GM06990 (cell line): Measurements from ENCODE around the gene IFNAR2.

ENCODE experiments used
- DNase-seq: peaks from one replicate; pipeline ENCODE4 v3.0.0-alpha.2; 2011; ENCODE audit not compliant: insufficient read length; ENCODE audit errors: extremely low read depth
- H3K27me3 ChIP-seq: replicated peaks from 2 replicates; pipeline ENCODE4 v1.6.0; 2011; ENCODE audit warnings: low read length; ENCODE audit not compliant: control insufficient read depth, insufficient read depth
- H3K36me3 ChIP-seq: 2 replicates; pipeline ENCODE4 v1.5.1; 2011; ENCODE audit warnings: low read length; ENCODE audit not compliant: control insufficient read depth, insufficient read depth
- H3K4me3 ChIP-seq: replicated peaks from 2 replicates; pipeline ENCODE4 v1.5.1; 2011; ENCODE audit warnings: low read depth, mild to moderate bottlenecking, control low read depth, low read length
- CTCF ChIP-seq: IDR thresholded peaks from 2 replicates; pipeline ENCODE4 v1.5.1; 2011; ENCODE audit warnings: low read length, control low read depth, mild to moderate bottlenecking, inconsistent platforms; ENCODE audit not compliant: insufficient read depth, poor library complexity, severe bottlenecking

The IFNAR2 gene

GRCh38 chr21:33244082-33244778 is 14.5 kb downstream of the IFNAR2 start:
- Histone ChIP-seq H3K36me3 (peaks cover 29% of the 10 kb centered on the region), H3K27me3 (no peaks in the 10 kb centered on the region), H3K4me3 (no peak overlapping the region)
- DNase-seq = no peak
- TF ChIP-seq CTCF = no peak

- DNase-seq = no peak
- TF ChIP-seq CTCF = no peak
- H3K27me3 ChIP-seq = no peaks in the 10 kb centered on the region
- peaks cover 34% of the 10 kb centered on the region for H3K36me3 ChIP-seq
- H3K4me3 ChIP-seq = no peak overlapping the region
These were observed 15.0 kb downstream of the IFNAR2 start for GRCh38 chr21:33244779-33245105.

- Histone ChIP-seq H3K4me3 (no peak overlapping the region), H3K27me3 (no peaks in the 10 kb centered on the region), H3K36me3 (peaks cover 35% of the 10 kb centered on the region)
- no peak for TF ChIP-seq CTCF
- DNase-seq = no peak
These were observed 15.7 kb downstream of the IFNAR2 start for GRCh38 chr21:33245289-33245918.

GRCh38 chr21:33246506-33246905 is 16.8 kb downstream of the IFNAR2 start:
- TF ChIP-seq CTCF = no peak
- DNase-seq = no peak
- peaks cover 43% of the 10 kb centered on the region for H3K36me3 ChIP-seq
- no peaks in the 10 kb centered on the region for H3K27me3 ChIP-seq
- H3K4me3 ChIP-seq = no peak overlapping the region

- Histone ChIP-seq H3K27me3 (no peaks in the 10 kb centered on the region), H3K4me3 (no peak overlapping the region), H3K36me3 (peaks cover 43% of the 10 kb centered on the region)
- DNase-seq = no peak
- TF ChIP-seq CTCF = no peak
These were observed 17.2 kb downstream of the IFNAR2 start for GRCh38 chr21:33246963-33247362.
